GM10248 (cell line): ENCODE measurements around the gene C1orf105.

ENCODE experiments used
- CTCF ChIA-PET: fragments of 300-600 bp; sonication (Branson Sonifier 250); formaldehyde crosslinking; extraction: SDS; loops from one replicate; lab custom pipeline; 2021; ENCODE audit warnings: antibody characterized with exemption; lab: Yijun Ruan, JAX
- POLR2A ChIA-PET: fragments of 350-650 bp; sonication (Branson Sonifier 250); formaldehyde crosslinking; extraction: SDS; loops from one replicate; lab custom pipeline; 2020; ENCODE audit warnings: antibody characterized with exemption; lab: Yijun Ruan, JAX
- DNase-seq: peaks from one replicate; pipeline ENCODE4 v3.0.0; 2012; ENCODE audit errors: extremely low spot score
- CTCF ChIP-seq: IDR thresholded peaks from 2 replicates; pipeline ENCODE4 v1.5.1; 2012; ENCODE audit warnings: mild to moderate bottlenecking, low read depth; ENCODE audit errors: extremely low read depth, missing control alignments, control extremely low read depth

The C1orf105 gene

GRCh38 chr1:172442404-172442803 lies 21.9 kb downstream of the C1orf105 start:
- ChIA-PET POLR2A (no interaction called here), CTCF (interaction anchor here (1.1 to 2.8 kb wide), 3 partner anchors 13 to 39 kb away, joined by 3 to 21 read pairs (median 4); no protein-coding TSS in a partner anchor)
- TF ChIP-seq CTCF: no peak
- no peak for DNase-seq

GRCh38 chr1:172442843-172443565 lies 22.5 kb downstream of the C1orf105 start:
- TF ChIP-seq CTCF: no peak
- CTCF ChIA-PET: interaction anchor here (0.8 to 2.8 kb wide), 16 partner anchors 8 to 442 kb away, joined by 3 to 25 read pairs (median 3); no protein-coding TSS in a partner anchor
- no peak for DNase-seq
- POLR2A ChIA-PET: no interaction called here

GRCh38 chr1:172443666-172444453 lies 23.4 kb downstream of the C1orf105 start, which contains the start of gene PIGC:
Gene PIGC (minus strand): TSS chr1:172444069. CDS start chr1:172442622, 1,447 bp downstream.
- TF ChIP-seq CTCF: peak; percentile 93

GRCh38 chr1:172446547-172446946 lies 26.1 kb downstream of the C1orf105 start:
- ChIA-PET POLR2A (no interaction called here), CTCF (interaction anchor here (1.2 to 1.3 kb wide), 2 partner anchors 273 to 444 kb away, joined by 5 to 7 read pairs; no protein-coding TSS in a partner anchor)
- TF ChIP-seq CTCF: no peak
- DNase-seq: no peak

More at GRCh38 chr1:172443666-172444453, 23.4 kb downstream of the C1orf105 start, which contains the start of gene PIGC:
- peak; percentile 93 for DNase-seq
- ChIA-PET CTCF (interaction anchor here (0.6 to 2.8 kb wide), 25 partner anchors 7 to 799 kb away, joined by 3 to 25 read pairs (median 3); no protein-coding TSS in a partner anchor), POLR2A (no interaction called here)

- POLR2A ChIA-PET: no interaction called here
- no peak for TF ChIP-seq CTCF
- no peak for DNase-seq
- CTCF ChIA-PET: no interaction called here
These were observed 27.2 kb downstream of the C1orf105 start for GRCh38 chr1:172447641-172448040.

- CTCF ChIA-PET: interaction anchor here (0.7 to 5.1 kb wide), 6 partner anchors 17 to 446 kb away, joined by 3 to 45 read pairs (median 4); no protein-coding TSS in a partner anchor
- DNase-seq: no peak
- POLR2A ChIA-PET: no interaction called here
- TF ChIP-seq CTCF: no peak
These were observed 28.6 kb downstream of the C1orf105 start for GRCh38 chr1:172448995-172449584.
